ENCODE data around the gene HPGD. TPM values are rescaled to one million over a fixed set of nuclear protein-coding genes. Genes with fewer than 3 reads are reported as not detected.

Gene HPGD
- total and polyA plus RNA-seq, 2 of the 4 experiments (the other 2 are of a cell fraction), result not detected

GRCh38 chr4:174540175-174540574, 17.9 kb upstream of the HPGD start:
- ATAC-seq (ENCODE audit: low read depth), result no peak
- intact Hi-C loops (cut with micrococcal nuclease), result no loop called here
- no peak overlapping the region for H2BK15ac ChIP-seq (ENCODE audit: low read depth, low read length)

More at GRCh38 chr4:174540175-174540574, 17.9 kb upstream of the HPGD start:
- H2BK5ac ChIP-seq (ENCODE audit: low read depth, low read length, poor library complexity, severe bottlenecking), result no peak overlapping the region
- no peak overlapping the region for H2AK5ac ChIP-seq (ENCODE audit: low read depth, low read length)
- no peaks in the 10 kb centered on the region for H3K4me1 ChIP-seq (ENCODE audit: control insufficient read depth, insufficient read depth, low read length)
- no peak overlapping the region for H3K9ac ChIP-seq (ENCODE audit: low read depth, low read length)
- DNase-seq, result no peak
- no peak overlapping the region for H2BK20ac ChIP-seq (ENCODE audit: low read depth, low read length)
- H2AK9ac ChIP-seq (replicated peaks; ENCODE audit: low read depth, low read length, poor library complexity), result no peak overlapping the region
- H4K91ac ChIP-seq (ENCODE audit: insufficient read depth, low read depth, low read length), result no peak overlapping the region
- no peak for TF ChIP-seq RCOR1 (IDR thresholded peaks at IDR 0.05; ENCODE audit: insufficient replicate concordance, low read length)
- no peak for TF ChIP-seq CTCF (conservative IDR thresholded peaks at IDR 0.05; ENCODE audit: low read depth, low read length)
- no peak for TF ChIP-seq MAZ (IDR thresholded peaks at IDR 0.05; ENCODE audit: borderline replicate concordance, low read depth, low read length)
- no TSS peak for BruUV-seq (replicated peaks)
- no peak overlapping the region for H3K23ac ChIP-seq (ENCODE audit: low read depth, low read length)
- no peak overlapping the region for H3K27ac ChIP-seq (ENCODE audit: insufficient read depth, low read length)
- H2AFZ ChIP-seq (replicated peaks; ENCODE audit: low read length, poor library complexity), result no peak overlapping the region
- no peak overlapping the region for H3K56ac ChIP-seq (ENCODE audit: extremely low read depth, insufficient read depth, low read length)
- H4K5ac ChIP-seq (ENCODE audit: low read depth, low read length), result no peak overlapping the region
- H3K14ac ChIP-seq (replicated peaks; ENCODE audit: low read depth, low read length), result no peak overlapping the region
- POLR2A ChIA-PET (ENCODE audit: unreplicated experiment), result no interaction called here
- H3K79me1 ChIP-seq (ENCODE audit: low read depth in 1 of 2, low read length in 2 of 2), result no peaks in the 10 kb centered on the region
- no peak overlapping the region for H4K8ac ChIP-seq (ENCODE audit: low read depth in 2 of 2, low read length in 2 of 2)
- dilution Hi-C loops (cut with HindIII; ENCODE audit: low sequenced_read_pairs, unreplicated experiment), result no loop called here
- no peaks in the 10 kb centered on the region for H3K36me3 ChIP-seq (ENCODE audit: control insufficient read depth, insufficient read depth, low read length)
- in situ Hi-C loops (cut with MboI; ENCODE audit: low sequenced_read_pairs), result no loop called here
- H4K20me1 ChIP-seq (ENCODE audit: insufficient read depth, low read length), result no peaks in the 10 kb centered on the region
- no CpG with 5 or more reads among the region's 10 CpGs for WGBS, 2 experiments (ENCODE audit: extremely low coverage in 2 of 2, insufficient read length in 1 of 2)
- no peaks in the 10 kb centered on the region for H3K9me1 ChIP-seq (ENCODE audit: insufficient read depth, low read length)
- H3K9me3 ChIP-seq (ENCODE audit: control insufficient read depth, insufficient read depth, low read length), result peaks cover 3% of the 10 kb centered on the region; the same call in 1 of the 2 replicates
- H3K4me2 ChIP-seq (ENCODE audit: low read depth, low read length), result no peak overlapping the region
- H3K18ac ChIP-seq (ENCODE audit: low read depth, low read length), result no peak overlapping the region
- CTCF ChIA-PET, result interaction anchor here (0.5 kb wide), 1 partner anchor 412 kb away, joined by 3 read pairs; no protein-coding TSS in a partner anchor
- no peaks in the 10 kb centered on the region for H3K27me3 ChIP-seq (ENCODE audit: control insufficient read depth, insufficient read depth, low read length)
- no peak overlapping the region for H3K4ac ChIP-seq (ENCODE audit: low read depth, low read length)
- H3K4me3 ChIP-seq (ENCODE audit: insufficient read depth, low read depth, low read length), result no peak overlapping the region
- H2BK120ac ChIP-seq (ENCODE audit: low read depth, low read length), result no peak overlapping the region
